HG02588 (cell line): ENCODE data around the gene LTB4R2.

Experiments
- ATAC-seq: cut with Tn5 transposase; IDR thresholded peaks from one replicate; pipeline ENCODE4 v1.9.1; 2021; ENCODE audit warnings: mild to moderate bottlenecking, moderate library complexity; ENCODE audit not compliant: unreplicated experiment

Gene LTB4R2

DNA sequence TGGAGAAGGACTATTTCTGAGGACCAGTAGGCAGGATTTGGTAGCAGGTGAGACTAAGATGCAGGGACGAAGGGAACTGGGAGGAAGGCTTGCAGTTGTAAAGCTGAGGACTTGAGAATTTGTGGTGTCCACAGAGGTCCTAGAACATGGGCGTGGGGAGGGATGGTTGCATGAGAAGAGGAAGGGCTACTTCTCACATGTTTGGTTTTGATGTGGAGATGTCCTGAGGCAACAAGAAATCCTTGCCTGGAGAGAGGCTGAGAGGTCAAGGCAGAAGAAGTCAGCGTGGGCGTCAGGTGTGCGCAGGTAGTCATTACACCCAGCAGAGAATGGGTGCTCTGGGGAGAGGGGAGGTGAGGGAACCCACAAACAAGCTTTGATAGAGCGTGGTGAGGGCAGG lies 32.9 kb upstream of the LTB4R2 start:
- ATAC-seq: no peak

DNA sequence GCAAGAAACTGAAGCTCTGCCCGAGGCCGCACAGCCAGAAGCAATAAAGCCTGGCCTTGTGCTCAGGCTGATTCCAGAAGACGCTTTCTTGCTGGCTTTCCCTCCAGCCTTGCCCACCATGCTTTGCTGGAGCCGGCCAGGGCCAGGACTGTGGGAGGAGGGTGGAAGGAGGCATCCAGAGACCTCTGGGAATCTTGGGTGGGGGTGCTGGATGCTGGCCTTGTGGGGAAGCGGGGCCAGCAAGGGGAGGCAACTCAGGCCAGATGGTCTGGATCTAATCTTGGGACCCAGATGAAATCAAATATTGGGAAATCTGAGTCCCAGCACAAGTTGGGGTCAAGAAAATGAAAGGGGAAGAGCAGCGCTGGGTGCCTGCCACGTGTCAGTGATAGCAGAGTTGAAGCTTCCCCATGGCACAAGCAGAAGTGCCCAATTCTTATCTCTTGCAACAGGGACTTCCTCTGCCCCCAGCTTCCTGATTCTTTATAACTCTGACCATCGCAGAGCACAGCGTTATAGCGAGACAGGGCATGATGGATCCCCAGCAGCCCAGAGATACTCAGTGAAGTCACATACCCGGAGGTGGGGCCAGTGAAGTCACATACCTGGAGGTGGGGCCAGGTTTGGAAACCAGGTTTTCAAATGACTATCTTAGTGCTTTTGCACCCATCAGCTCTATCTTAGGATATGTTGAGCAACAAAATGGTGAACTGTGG lies 32.2 kb upstream of the LTB4R2 start:
- ATAC-seq: no peak

DNA sequence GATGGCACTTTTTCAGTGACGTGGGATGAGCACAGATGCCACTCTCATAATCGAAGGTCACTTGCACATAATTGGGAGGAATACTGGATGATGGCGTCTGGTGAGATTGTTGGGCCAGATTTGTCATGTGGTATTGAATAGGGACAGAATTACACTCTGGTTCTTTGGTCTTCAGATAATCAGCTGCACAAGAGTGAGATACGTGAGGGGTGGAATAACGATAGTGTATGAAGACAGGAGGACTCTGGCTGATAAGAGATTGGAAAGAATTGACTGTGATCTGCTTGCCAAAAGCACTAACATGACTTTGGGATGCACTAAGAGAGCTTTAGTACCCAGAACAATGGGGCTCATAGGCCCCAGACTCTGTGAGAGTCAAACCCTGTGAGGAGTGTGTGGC lies 31.5 kb upstream of the LTB4R2 start:
- ATAC-seq: no peak

DNA sequence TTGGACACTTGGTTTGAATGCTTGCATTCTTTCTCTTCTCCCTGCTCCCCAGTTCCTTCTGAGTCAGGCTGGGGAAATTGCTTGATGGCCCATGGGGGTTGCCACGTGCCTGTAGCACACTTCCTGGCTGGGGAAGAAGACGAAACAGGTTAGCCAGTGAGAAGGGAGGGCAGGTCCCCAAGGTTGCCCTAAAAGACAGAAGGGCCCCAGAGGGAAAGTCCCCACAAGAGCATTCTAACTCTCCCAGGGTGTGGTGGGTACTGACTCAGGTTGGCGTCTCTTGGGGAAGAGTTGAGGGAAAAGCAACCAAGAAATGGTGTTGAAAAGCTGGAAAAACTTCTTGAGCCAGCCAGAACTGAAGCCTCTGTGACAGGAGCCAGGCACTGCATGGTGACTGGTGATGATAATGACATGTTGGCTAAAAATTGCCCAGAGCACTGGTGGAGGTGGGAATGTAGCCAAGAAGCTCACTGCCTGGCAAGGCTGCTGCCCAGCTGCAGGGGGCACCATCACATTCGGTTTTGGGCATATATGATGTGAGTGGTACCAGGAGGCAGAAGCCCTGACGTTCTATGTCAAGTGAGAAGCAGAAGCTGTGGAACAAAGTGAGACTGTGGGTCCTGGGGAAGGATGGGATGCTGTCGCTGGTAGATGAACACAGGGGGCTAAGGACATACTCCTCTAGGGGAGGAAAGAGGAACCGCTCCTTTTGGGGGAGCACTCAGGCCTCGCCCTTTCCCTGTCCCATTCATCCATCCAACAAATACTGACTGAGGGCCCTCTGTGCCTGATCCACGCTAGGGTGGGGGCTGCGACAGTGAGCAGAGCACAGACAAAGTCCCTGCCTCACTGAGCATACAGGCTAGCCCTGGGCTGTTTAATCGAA lies 30.4 kb upstream of the LTB4R2 start:
- ATAC-seq: peak; percentile 68

DNA sequence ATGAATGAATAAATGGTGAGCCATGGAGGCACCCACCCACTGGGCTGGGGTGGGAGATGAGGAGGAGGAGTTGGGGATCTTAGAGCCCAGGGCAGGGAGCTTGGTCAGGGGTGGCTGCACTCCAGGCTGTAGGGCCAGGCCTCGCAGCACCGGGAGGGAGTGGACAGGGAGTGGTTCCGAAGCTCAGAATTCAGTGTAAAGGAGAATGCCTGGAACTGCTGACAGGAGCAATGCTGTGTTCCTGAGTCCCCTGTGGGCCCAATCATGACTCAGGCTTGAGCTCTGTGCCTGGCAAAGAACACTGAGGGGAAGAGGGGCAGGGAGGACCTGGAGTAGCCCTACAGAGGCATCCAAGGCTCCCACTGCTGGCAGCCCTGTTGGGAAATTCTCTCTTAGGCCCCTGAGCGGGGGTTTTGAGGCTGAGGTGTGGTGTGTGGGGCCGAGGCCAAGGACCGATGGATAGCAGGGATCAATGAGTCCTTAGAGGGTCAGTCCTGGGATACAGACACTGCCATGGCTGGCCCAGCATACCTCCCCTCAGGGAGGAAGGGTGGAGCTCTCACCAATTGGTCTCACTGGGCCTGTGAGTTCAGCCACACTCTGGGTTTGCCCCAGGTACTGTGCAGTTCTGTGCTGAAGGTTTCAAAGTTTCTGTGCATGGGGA lies 29.0 kb upstream of the LTB4R2 start:
- no peak for ATAC-seq

DNA sequence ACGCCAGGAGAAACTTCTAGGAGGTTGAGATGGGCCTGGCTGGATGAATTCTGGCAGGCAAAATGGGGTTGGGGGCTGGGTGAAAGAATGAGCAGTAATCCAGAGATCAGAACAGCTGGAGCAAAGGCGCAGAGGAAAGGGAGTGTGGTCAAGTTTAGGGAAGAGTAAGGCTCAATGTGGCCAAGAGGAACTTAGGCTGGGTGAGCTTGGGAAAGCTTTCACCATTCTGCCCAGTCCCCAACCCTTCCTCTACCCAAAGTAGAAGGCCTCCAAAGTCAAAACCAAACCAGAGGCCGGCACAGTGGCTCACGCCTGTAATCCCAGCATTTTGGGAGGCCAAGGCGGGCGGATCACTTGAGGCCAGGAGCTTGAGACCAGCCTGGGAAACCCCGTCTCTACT lies 28.3 kb upstream of the LTB4R2 start:
- ATAC-seq: no peak

DNA sequence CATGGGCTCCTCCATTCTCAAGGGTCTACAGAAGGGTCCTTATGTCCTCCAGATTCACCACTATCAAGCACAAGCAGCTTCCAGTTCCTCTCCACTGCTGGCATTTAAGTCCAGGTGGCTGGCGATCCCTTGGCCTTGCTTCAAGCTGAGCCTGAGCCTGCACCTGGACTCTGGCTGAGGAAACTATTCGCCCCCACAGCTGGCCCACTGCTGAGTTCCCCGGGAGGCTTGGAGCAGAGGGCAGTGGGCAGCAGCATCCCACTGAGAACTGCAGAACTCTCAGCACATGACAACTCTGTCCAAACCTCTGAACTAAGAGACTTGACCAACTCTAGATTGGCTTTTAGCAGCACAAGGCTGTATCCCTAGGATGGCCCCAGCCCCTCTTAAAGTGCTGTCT lies 27.2 kb upstream of the LTB4R2 start:
- ATAC-seq: no peak

DNA sequence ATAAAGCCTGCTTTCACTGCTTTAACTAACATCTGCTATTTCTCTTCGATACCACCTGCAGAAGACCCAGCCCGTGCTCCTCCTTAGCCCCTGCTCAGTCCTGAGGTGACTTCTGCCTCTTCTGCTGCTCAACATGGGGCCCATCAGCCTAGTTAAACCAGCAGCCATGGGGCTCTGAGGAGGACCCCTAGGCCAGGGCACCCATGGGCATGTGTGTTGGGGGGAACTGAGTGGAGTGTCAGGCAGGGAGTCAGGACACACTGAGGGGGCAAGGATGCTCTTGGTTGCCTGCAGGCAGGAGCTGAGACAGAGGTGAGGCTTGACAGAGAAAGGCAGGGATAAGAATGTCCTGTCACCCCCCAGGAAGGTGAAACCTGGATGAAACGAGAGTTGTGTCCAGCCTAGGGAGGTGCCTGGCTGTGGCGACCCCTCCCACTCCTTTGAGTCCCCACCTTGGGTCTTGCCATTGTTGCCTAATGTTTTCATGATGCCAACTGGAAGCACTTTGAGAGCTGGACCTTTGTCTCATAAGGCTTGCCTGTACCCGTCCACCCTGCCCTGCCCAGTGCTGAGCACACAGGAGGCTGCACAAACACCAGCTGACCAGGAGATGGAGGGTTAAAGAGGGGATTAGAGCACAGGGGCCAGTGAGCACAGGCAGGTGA lies 26.0 kb upstream of the LTB4R2 start:
- no peak for ATAC-seq

DNA sequence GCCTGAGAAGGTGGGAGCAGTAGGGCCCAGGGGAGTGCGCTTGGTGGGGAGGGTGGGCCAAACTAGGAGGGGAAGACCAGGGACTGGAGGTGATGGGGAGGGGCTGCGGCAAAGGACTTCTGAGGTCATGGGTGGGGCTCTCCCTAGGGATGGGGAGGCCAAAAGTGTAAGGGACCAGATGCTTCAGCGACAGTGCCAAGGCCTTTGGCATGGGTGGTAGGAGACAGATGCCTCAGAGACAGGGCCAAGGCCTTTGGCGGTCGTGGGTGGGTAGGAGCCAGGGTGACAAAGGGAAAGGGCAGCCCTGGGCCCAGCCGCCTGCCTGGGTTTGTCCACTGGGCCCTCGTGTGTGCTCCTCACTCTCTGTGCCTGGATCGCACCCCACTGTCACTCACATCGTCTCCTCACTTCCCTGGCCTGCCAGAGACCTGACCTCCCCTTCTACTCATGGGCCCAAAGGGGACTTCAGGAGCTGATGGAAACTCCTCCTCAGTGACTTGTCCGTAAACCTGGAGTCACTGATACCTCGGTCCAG lies 25.4 kb upstream of the LTB4R2 start:
- no peak for ATAC-seq

DNA sequence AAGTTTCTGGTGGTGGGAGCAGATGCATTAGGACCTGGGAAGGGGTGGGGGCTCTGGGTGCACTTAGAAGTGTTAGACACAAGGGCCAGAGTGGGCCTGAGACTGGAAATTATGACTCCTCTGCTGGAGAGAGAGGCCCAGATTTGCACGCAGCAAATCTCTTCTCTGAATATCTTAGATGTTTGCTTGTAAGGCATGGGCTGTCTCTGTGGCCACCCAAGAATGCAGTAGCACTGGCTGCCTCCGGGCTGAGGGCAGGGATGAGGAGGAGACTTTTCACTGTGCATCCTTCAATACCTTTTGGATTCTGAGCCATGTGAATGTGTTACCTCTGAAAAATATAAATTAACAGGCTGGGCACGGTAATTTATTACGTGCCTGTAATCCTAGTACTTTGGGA lies 24.6 kb upstream of the LTB4R2 start:
- no peak for ATAC-seq

DNA sequence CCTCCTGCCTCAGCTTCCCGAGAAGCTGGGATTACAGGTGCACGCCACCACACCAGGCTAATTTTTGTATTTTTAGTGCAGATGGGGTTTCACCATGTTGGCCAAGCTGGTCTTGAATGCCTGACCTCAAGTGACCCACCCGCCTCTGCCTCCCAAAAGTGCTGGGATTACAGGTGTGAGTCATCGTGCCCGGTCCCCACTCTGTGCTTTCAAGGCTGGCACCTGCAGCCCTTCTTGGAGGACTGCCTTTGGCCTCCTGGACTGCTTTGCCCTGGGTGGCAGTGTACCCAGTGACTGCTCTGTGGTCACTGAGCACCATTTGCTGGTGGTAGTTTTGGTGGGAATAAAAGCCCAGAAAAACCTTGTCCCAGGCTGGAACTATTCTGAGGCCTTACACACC lies 22.9 kb upstream of the LTB4R2 start:
- ATAC-seq: no peak

DNA sequence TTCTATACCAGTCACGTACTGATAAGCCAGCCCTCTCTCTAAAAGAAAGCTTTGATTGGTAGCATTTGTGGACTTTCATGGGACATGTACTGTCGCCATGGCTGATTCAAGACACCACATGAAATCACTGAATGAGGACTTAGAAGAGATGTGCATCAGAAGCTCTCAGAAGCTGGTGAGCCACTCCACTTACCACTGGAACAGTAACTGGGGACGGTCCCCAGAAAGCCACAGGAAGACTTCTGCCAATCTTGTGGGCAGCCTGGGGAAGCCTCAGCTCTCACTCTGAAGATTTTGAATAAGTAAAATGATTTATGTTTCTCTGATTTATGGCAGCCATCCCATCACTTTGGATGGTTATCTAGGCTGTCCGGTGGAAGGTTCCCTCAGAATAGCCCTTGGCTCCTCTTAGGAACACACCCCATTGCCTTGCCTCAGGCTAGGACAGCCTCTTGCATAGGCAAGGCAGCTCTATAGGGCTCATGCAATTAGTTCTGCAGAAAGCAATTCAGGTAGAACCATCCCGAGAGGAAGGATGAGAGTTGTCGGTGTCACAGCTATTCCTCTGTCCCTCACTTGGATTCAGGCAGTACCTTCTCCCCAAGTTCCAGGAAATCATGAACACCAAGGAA lies 20.2 kb upstream of the LTB4R2 start:
- ATAC-seq: peak; percentile 67

DNA sequence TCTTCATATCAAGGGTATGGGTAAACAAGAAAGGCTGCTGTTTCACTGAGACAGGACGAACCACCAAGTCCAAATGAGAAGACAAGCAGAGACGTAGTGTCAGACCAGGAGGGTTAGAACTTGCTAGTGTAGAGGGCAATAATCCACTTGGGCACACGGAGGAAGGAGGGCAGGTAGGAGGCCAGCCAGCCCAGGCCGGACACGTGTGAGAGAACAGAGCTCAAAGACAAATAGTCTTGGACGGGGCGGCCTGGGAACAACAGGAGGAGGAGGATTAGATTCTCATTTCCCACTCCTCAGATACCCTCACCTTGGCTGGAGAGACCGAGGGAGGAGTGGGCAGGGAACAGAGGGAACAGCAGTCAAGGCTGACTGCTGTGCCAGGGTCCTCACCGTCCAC lies 19.2 kb upstream of the LTB4R2 start:
- ATAC-seq: no peak

DNA sequence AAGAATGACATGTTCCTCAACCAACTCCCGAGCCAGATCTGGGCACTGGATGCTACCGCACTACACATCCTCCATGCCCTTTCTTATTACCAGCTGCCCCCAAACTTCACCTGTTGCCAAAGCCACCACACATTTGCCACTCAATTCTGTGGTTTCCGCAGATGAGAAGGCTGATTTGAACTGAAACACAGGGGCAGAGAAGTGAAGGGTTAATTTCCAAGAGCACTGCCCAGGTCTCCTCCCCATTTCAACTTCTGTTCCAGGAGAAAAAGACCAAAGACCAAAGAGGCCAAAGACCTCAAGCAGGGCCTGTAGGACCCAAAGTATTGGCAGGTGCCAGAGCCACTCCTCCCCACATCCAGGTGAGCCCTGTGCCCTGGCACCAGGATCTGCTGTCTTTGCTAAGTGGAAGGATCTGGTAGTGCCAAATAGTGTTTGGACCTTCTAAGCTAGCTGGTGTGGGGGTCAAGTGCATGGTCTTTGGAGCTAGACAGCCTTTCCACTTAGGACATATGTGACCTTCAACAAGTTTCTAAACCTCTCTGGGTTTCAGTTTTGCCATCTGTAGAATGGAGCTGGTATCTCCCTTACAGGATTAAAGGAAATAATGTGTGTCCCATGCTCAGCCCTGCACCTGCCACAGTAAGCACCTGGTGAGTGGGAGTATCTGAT lies 18.4 kb upstream of the LTB4R2 start:
- ATAC-seq: no peak

DNA sequence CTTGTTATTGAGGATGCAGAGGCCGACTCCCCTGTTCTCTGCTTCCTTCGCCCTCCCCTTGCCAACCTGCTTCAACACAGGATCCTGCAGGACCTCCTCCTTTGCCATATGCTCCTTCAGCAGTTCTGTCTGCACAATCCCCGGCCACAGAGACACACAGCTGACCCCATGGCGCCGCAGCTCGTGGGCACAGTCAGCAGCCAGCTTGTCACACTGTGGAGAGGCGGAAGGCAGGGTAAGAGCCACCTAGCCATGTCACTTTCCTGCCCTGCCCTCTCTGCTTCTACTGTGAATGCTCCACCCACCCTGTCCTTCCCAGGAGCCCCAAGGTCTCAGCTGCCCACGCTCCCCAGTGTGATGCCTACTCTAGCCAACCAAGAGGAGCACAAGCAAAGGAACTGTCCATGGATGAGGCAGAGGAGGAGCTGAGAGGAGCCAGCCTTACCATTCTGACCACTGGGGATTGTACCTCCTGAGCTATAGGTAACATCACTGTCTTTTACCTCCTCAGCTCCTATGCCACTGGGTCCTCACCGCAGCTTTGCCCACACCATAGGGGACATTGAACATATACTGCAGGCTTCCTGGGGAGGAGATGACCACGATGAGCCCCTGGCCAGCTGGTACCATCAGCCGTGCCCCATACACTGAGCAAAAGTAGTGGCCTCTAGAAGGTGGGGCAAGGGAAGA lies 17.7 kb upstream of the LTB4R2 start:
- no peak for ATAC-seq

DNA sequence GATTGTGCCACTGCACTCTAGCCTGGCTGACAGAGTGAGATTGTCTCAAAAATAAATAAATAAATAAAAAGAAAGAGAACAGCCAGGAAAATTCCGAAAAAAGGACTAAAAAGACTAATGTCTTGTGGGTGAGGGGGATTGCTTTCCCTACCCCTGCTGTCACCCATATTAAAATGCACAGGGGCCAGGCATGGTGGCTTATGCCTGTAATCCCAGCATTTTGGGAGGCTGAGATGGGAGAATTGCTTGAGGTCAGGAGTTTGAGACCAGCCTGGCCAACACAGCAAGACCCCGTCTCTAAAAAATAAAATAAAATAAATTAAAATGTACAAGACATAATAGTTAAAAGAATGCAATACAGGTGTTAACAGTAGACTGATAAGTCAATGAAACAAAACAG lies 16.4 kb upstream of the LTB4R2 start:
- ATAC-seq: no peak

DNA sequence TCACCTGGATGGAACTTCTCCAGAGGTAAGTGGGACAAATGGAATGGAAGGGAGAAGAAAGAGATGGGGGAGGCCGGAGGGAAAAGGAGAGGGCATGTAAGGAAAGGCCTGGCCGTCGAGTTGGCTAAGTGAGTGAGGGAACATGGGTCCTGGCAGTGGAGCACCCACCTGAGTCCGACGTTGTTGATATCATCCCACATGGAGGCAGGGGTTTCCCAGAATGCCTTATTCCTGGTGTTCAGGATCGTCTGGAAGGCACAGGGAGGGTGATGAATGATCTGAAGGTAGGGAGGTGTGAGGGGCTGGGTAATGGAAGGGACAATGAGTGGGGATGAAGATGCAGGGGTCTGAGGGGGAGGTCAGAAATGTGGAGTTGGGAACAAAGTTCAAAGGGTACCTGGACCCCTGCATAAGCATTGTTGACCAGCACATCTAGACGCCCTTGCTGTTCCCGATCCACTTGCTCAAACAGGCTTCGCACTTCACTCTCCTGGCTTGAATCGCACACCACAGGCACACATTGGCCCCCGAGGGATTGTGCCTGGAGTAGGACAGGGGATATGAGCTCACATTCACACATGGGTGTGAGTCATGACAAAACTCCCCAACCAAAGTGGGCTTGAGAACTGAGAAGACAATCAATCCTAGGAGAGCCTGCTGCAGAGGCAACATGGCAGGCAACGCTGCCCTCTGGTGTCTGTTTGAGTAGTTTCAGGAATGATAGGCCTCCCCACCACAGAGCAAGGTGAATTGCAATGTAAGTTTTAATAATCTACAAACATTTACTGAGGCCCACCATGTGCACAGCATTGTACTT lies 13.4 kb upstream of the LTB4R2 start:
- peak; percentile 39 for ATAC-seq

DNA sequence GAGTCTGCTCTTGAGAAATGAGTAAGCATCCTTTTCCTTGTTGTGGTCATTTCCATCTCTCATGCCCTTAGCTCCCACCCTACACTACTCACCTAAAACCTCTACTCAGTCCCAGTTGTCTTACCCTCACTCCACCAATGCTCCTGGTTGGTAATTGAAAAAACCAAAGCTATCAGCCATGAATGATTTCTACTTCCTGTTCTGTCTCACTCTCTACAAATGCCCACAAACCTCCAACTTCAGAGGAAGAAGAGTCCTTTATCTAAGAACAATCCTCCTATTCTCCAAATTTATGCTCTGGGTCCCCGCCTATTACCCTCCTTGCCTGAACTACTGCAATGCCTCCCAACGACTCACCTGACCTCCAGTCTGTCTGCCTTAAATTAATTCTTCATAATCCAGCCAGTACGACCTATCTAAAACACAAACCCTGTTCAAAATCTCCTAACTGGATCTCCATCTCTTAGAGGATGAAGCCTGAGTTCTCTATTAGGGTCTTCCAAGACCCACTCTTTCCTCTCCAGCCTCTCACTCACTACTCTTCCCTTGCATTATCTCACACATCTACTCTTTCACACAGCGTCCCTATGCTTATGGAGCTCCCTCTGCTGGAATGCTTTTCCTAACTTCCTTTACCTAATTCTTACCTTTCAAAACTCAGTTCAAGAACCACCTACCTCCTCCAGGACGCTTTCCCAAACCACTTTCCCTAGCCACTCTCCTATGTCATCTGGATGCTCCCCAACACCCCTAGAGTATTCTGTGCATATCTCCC lies 12.6 kb upstream of the LTB4R2 start:
- peak; percentile 10 for ATAC-seq
